K562 (cell line): Measurements from ENCODE around the gene MEX3A. TPM values are rescaled to one million over a fixed set of nuclear protein-coding genes. Genes with fewer than 3 reads are reported as not detected.
A peak's percentile ranks its signal among the peaks of the same experiment; 100 is the strongest.

Experiments used
- C11orf30 ChIP-seq: fragments of 450-650 bp; IDR thresholded peaks from 2 replicates; pipeline ENCODE4 v1.6.1; 2016; ENCODE audit warnings: low read depth, mild to moderate bottlenecking
- CREB3L1 ChIP-seq: fragments of 450-650 bp; IDR thresholded peaks from 2 replicates; pipeline ENCODE4 v1.6.1; 2014; ENCODE audit warnings: low read depth, mild to moderate bottlenecking, moderate library complexity, borderline replicate concordance
- EP400 ChIP-seq: fragments of 450-650 bp; IDR thresholded peaks from 2 replicates; pipeline ENCODE4 v1.6.1; 2017; ENCODE audit warnings: antibody characterized with exemption, mild to moderate bottlenecking, moderate library complexity
- ETS1 ChIP-seq: conservative IDR thresholded peaks from 2 replicates; pipeline ENCODE4 v1.6.1; 2011; ENCODE audit warnings: low read depth, mild to moderate bottlenecking, low read length; ENCODE audit not compliant: control insufficient read depth
- FOS ChIP-seq: IDR thresholded peaks from 3 replicates; pipeline ENCODE4 v1.6.1; 2011; ENCODE audit not compliant: insufficient read length; ENCODE audit errors: extremely low read depth
- GABPB1 ChIP-seq: sonication (generic); formaldehyde crosslinking; IDR thresholded peaks from 2 replicates; pipeline ENCODE4 v1.8.0; 2022; ENCODE audit warnings: mild to moderate bottlenecking, missing genetic modification reagents
- MTA1 ChIP-seq: fragments of 450-650 bp; IDR thresholded peaks from 2 replicates; pipeline ENCODE4 v1.6.1; 2017; ENCODE audit warnings: borderline replicate concordance
- PKNOX1 ChIP-seq: fragments of 450-650 bp; IDR thresholded peaks from 2 replicates; pipeline ENCODE4 v1.6.1; 2016
- RCOR1 ChIP-seq, 2 experiments: IDR thresholded peaks; 2 replicates each; pipeline ENCODE4 v1.6.1; 2012; ENCODE audit warnings: low read depth in 2 of 2, low read length in 2 of 2, borderline replicate concordance in 1 of 2, improper control_type of control experiment in 1 of 2
- RNF2 ChIP-seq: sonication (generic); IDR thresholded peaks from 2 replicates; pipeline ENCODE4 v1.6.1; 2016
- SLC30A9 ChIP-seq: fragments of 250-450 bp; sonication (Bioruptor Pico); IDR thresholded peaks from 2 replicates; pipeline ENCODE4 v1.8.0; 2022; ENCODE audit warnings: mild to moderate bottlenecking, moderate library complexity
- SMARCE1 ChIP-seq: fragments of 450-650 bp; IDR thresholded peaks from 2 replicates; pipeline ENCODE4 v1.7.1; 2016; ENCODE audit warnings: mild to moderate bottlenecking
- ZBED1 ChIP-seq: IDR thresholded peaks from 2 replicates; pipeline ENCODE4 v1.6.1; 2014
- ZBTB7A ChIP-seq: IDR thresholded peaks from 2 replicates; pipeline ENCODE4 v1.6.1; 2011; ENCODE audit warnings: low read depth, mild to moderate bottlenecking, low read length, moderate library complexity, borderline replicate concordance; ENCODE audit not compliant: control insufficient read depth
- ZFX ChIP-seq: sonication (generic); formaldehyde crosslinking; IDR thresholded peaks from 2 replicates; pipeline ENCODE4 v1.8.0; 2022; ENCODE audit warnings: mild to moderate bottlenecking, missing genetic modification reagents, moderate library complexity
- ZNF146 ChIP-seq: IDR thresholded peaks from one replicate; pipeline ENCODE4 v1.6.1; 2018; ENCODE audit warnings: missing compliant biosample characterization; ENCODE audit not compliant: unreplicated experiment
- ZNF830 ChIP-seq: fragments of 250-450 bp; sonication (Bioruptor Pico); IDR thresholded peaks from 2 replicates; pipeline ENCODE4 v1.5.0; 2021; ENCODE audit warnings: mild to moderate bottlenecking
- polyA plus RNA-seq, 8 experiments: library from polyadenylated mRNA; depleted of rRNA in 4 of 8; stranded (reverse) in 5 of 8; unstranded in 3 of 8; fragments of >200 nt; fragmentation: Nextera tagmentation in 2 of 8; fragmentation: Illumina TruSeq in 1 of 8; extraction: Ambion mirVana in 2 of 8; extraction: Trizol in 1 of 8; gene quantifications; 2 replicates each; pipeline versions ENCODE4 v1.2.1 to v1.2.3, GENCODE V29; 2011 to 2014; ENCODE audit warnings: inconsistent platforms in 1 of 8, missing spikeins in 1 of 8
- total RNA-seq, 7 experiments: library from RNA; depleted of rRNA in 6 of 7; stranded (reverse); fragments of >200 nt in 6 of 7; fragmentation: Illumina TruSeq in 2 of 7; extraction: Trizol in 2 of 7; gene quantifications; 2 replicates each; pipeline versions ENCODE4 v1.2.1 to v1.2.3, GENCODE V29; 2011 to 2021; ENCODE audit warnings: low replicate concordance in 1 of 7
- TF ChIP-seq, protein P1 (sequence below): fragments of 450-650 bp; IDR thresholded peaks from 2 replicates; pipeline ENCODE4 v1.6.1; 2016; ENCODE audit warnings: missing biosample characterization, missing genetic modification characterization
- TF ChIP-seq, protein P2 (sequence below), 3 experiments: fragments of 200-800 bp in 1 of 3; fragments of 250-450 bp in 1 of 3; fragments of 450-650 bp in 1 of 3; sonication (Bioruptor Pico) in 1 of 3; sonication (Bioruptor generic) in 1 of 3; formaldehyde crosslinking in 1 of 3; IDR thresholded peaks; 2 replicates each; pipeline versions ENCODE4 v1.6.1 to v1.8.0; 2016 to 2022; ENCODE audit warnings: mild to moderate bottlenecking in 2 of 3, missing genetic modification characterization in 2 of 3, missing compliant biosample characterization in 1 of 3, moderate library complexity in 1 of 3

The MEX3A gene
- total and polyA plus RNA-seq, 9 of the 15 experiments (the other 6 are each of a cell fraction or from before 2014, with no cell fraction given) = 0.36 to 13.7 (median 5.2) TPM

DNA sequence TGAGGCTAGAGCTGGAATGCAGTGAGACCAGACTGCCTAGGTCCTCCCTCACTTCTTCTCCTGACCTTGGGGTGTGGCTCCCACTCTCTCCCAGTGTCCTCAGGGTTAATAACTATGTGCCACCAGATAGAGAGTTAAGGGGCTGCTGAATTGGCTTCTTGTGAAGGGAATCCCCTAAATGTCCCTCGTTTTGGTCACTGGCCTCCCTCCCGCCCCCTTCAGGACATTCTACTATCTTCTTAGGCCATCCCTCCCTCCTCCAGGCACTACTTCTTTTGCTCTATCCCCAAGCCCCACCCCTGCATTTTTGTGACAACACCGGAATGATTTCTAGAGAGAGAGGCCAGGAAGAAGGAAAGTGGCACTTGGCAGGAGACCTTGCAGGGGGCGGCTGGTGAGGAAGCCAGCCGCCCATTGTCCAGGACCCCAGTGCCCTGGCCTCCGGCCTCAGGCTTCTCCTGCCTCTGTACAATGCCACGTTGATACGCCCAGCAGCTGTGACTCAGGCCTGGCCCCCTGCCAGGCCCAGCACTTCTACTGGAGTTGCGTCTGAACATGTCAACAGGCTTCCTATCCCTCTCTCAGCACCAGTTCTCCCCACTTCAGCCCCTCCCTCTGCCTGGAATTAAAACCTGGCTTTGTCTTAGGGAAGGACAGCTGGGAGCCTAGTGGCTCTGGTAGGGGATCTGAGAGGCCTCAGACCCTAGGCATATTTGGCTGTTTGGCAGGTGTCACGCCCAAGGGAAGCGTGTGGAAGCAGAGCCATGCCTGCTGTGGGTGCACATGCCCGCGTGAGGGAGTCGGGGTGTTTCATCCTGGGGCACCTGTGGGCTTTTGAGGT lies 41.3 kb upstream of the MEX3A start (continued):
- TF ChIP-seq, protein P1, sequence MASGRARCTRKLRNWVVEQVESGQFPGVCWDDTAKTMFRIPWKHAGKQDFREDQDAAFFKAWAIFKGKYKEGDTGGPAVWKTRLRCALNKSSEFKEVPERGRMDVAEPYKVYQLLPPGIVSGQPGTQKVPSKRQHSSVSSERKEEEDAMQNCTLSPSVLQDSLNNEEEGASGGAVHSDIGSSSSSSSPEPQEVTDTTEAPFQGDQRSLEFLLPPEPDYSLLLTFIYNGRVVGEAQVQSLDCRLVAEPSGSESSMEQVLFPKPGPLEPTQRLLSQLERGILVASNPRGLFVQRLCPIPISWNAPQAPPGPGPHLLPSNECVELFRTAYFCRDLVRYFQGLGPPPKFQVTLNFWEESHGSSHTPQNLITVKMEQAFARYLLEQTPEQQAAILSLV (tag) = no peak
- TF ChIP-seq MTA1 = no peak
- TF ChIP-seq ZNF830 (CRISPR knock-in tag) = 0 out of 2 replicates have a peak, but pooled peaks have one; percentile 19
- TF ChIP-seq ZBTB7A = peak; percentile 70; the same call in 1 of the 2 replicates
- 0 out of 2 replicates have a peak, but pooled peaks have one; percentile 34 for TF ChIP-seq C11orf30
- TF ChIP-seq ZFX (CRISPR knock-in tag) = peak; percentile 65
- TF ChIP-seq, protein P2, sequence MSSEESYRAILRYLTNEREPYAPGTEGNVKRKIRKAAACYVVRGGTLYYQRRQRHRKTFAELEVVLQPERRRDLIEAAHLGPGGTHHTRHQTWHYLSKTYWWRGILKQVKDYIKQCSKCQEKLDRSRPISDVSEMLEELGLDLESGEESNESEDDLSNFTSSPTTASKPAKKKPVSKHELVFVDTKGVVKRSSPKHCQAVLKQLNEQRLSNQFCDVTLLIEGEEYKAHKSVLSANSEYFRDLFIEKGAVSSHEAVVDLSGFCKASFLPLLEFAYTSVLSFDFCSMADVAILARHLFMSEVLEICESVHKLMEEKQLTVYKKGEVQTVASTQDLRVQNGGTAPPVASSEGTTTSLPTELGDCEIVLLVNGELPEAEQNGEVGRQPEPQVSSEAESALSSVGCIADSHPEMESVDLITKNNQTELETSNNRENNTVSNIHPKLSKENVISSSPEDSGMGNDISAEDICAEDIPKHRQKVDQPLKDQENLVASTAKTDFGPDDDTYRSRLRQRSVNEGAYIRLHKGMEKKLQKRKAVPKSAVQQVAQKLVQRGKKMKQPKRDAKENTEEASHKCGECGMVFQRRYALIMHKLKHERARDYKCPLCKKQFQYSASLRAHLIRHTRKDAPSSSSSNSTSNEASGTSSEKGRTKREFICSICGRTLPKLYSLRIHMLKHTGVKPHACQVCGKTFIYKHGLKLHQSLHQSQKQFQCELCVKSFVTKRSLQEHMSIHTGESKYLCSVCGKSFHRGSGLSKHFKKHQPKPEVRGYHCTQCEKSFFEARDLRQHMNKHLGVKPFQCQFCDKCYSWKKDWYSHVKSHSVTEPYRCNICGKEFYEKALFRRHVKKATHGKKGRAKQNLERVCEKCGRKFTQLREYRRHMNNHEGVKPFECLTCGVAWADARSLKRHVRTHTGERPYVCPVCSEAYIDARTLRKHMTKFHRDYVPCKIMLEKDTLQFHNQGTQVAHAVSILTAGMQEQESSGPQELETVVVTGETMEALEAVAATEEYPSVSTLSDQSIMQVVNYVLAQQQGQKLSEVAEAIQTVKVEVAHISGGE (CRISPR knock-in tag; IDR thresholded peaks at IDR 0.05) = peak in 1 of 3 experiments; percentile 17; a peak in 1 of 6 replicates
- peak; percentile 99 for TF ChIP-seq CREB3L1
- peak; percentile 37; the same call in 1 of the 2 replicates for TF ChIP-seq GABPB1 (CRISPR knock-in tag)
- TF ChIP-seq SLC30A9 (CRISPR knock-in tag) = no peak
- no peak; a peak in 1 of 4 replicates for TF ChIP-seq RCOR1 (IDR thresholded peaks at IDR 0.05; ENCODE audit: borderline replicate concordance in 1 of 2, low read depth in 2 of 2, low read length in 2 of 2)
- peak; percentile 92 for TF ChIP-seq EP400
- TF ChIP-seq FOS = peak; percentile 8
- peak; percentile 49; the same call in 1 of the 2 replicates for TF ChIP-seq SMARCE1
- TF ChIP-seq RNF2 = peak; percentile 24; the same call in 1 of the 2 replicates
- TF ChIP-seq ETS1 = peak; percentile 36; the same call in 1 of the 2 replicates
- TF ChIP-seq PKNOX1 = peak; percentile 37; the same call in 1 of the 2 replicates
- TF ChIP-seq ZBED1 = no peak
- no peak for TF ChIP-seq ZNF146 (CRISPR knock-in tag)
